Tibial nerve (tissue), 4 donors: ENCODE data around the gene PLA2G6. TPM values are rescaled to one million over a fixed set of nuclear protein-coding genes. Genes with fewer than 3 reads are reported as not detected.
A peak's percentile ranks its signal among the peaks of the same experiment; 100 is the strongest.

Experiments used
- DNase-seq, 2 donors: peaks; one replicate each; pipeline ENCODE4 v3.0.0-alpha.2; 2019; ENCODE audit warnings: low spot score in 2 of 2
- H3K27ac ChIP-seq, 4 donors: fragments of 200-600 bp; sonication (generic) in 3 of 4; one replicate each; pipeline ENCODE4 v1.5.1; 2017 to 2019; ENCODE audit warnings: mild to moderate bottlenecking in 1 of 4
- H3K27me3 ChIP-seq, 2 donors: fragments of 200-600 bp; sonication (generic) in 1 of 2; one replicate each; pipeline versions ENCODE4 v1.5.1 to v1.6.0; 2017 to 2019
- H3K36me3 ChIP-seq, 3 donors: fragments of 200-600 bp; sonication (generic); one replicate each; pipeline ENCODE4 v1.5.1; 2018 to 2019
- H3K4me1 ChIP-seq, 4 donors: fragments of 200-600 bp; sonication (generic) in 3 of 4; one replicate each; pipeline ENCODE4 v1.5.1; 2017 to 2019
- H3K4me3 ChIP-seq, 4 donors: fragments of 200-600 bp; sonication (generic) in 3 of 4; one replicate each; pipeline ENCODE4 v1.5.1; 2017 to 2019; ENCODE audit warnings: mild to moderate bottlenecking in 1 of 4, moderate library complexity in 1 of 4
- H3K9me3 ChIP-seq, 4 donors: fragments of 200-600 bp; sonication (generic) in 3 of 4; one replicate each; pipeline ENCODE4 v1.5.1; 2017 to 2019
- EP300 ChIP-seq, 2 donors: sonication (generic); formaldehyde crosslinking; IDR thresholded peaks; one replicate each; pipeline ENCODE4 v1.6.1; 2017; ENCODE audit warnings: antibody characterized with exemption in 2 of 2, mild to moderate bottlenecking in 1 of 2
- POLR2A ChIP-seq, 2 donors: fragments of 450-650 bp; IDR thresholded peaks; one replicate each; pipeline ENCODE4 v1.6.1; 2017; ENCODE audit warnings: antibody characterized with exemption in 2 of 2, mild to moderate bottlenecking in 2 of 2, moderate library complexity in 2 of 2
- WGBS, 2 donors: methylation state at CpG; one replicate each; pipeline ENCODE4 v1.1.5; 2018; 5-methylcytosine and 5-hydroxymethylcytosine counted together
- total RNA-seq, 4 donors: library from RNA; depleted of rRNA; stranded (reverse); fragments of >200 nt; gene quantifications; one replicate each; pipeline ENCODE4 v1.1.0, GENCODE V29; 2016
- TF ChIP-seq, protein P1 (sequence below), 5 experiments: fragments of 200-600 bp in 3 of 5; fragments of 450-650 bp in 2 of 5; sonication (generic) in 3 of 5; IDR thresholded peaks; one replicate each; pipeline ENCODE4 v1.5.1; 2016 to 2019; ENCODE audit warnings: antibody characterized with exemption in 5 of 5, mild to moderate bottlenecking in 3 of 5, moderate library complexity in 2 of 5

The PLA2G6 gene
- total RNA-seq, 4 donors from 2014 or later = 48.5 to 60.3 (median 55.1) TPM

DNA sequence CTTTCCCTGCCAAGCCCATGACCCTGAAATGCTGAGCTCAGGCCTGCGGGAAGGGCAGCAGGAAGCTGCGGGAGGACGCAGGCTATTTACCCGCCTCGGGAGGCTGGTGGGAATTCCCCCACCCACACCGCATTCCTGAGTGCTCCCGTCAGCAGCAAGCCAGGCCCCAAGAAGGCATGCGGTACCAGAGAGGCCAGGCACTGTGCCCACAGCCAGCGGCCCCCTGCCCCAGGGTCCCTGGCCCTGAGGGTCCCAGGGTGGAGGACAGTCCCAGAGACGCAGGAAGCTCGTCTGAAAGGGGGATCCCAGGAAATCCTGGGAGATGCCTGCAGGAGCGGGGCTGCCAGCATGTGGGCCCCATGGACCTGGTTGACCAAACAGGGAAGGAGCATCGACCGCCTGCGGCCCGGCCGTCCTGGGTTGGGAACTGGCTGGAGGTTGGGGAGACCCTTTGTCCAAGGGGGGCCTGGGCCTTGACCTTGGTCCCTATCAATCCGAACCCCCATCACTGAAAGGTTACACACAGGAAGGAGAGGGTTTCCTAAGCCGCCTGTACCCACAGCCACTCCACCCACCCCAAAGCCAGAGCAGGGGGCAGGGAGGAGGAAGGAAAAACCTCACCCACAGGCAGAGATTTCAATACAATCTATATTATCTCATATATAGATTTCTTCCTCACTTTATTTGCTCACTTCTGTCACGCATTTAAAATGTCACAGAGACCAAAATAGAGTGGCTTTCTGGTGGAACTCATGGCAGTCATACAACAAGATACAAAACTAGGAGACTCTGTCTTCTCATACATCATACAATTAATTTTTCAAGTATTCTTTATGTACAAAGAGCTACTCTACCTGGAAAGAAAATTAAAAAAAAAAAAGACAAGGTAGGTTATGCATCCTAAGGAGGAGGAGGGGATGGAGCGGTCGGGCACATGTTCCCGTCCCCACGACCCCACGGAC, 37.3 kb upstream of the PLA2G6 start:
- Histone ChIP-seq H3K4me1 (peaks cover 0 to 56% (median 35%) of the 10 kb centered on the region in 4 donors), H3K27ac (peak overlapping the region; percentile 87 to 99 (median 95)), H3K4me3 (no peak overlapping the region), H3K36me3 (peaks cover 0 to 46% (median 0%) of the 10 kb centered on the region in 3 donors), H3K9me3 (no peaks in the 10 kb centered on the region), H3K27me3 (no peaks in the 10 kb centered on the region)
- 28 to 45% methylated on average over 17 to 21 of the region's 25 CpGs for WGBS, 2 donors
- peak in 1 of 2 donors; percentile 53 for TF ChIP-seq POLR2A (IDR thresholded peaks at IDR 0.05)
- TF ChIP-seq, protein P1, sequence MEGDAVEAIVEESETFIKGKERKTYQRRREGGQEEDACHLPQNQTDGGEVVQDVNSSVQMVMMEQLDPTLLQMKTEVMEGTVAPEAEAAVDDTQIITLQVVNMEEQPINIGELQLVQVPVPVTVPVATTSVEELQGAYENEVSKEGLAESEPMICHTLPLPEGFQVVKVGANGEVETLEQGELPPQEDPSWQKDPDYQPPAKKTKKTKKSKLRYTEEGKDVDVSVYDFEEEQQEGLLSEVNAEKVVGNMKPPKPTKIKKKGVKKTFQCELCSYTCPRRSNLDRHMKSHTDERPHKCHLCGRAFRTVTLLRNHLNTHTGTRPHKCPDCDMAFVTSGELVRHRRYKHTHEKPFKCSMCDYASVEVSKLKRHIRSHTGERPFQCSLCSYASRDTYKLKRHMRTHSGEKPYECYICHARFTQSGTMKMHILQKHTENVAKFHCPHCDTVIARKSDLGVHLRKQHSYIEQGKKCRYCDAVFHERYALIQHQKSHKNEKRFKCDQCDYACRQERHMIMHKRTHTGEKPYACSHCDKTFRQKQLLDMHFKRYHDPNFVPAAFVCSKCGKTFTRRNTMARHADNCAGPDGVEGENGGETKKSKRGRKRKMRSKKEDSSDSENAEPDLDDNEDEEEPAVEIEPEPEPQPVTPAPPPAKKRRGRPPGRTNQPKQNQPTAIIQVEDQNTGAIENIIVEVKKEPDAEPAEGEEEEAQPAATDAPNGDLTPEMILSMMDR (IDR thresholded peaks at IDR 0.05) = peak in 1 of 5 experiments; percentile 21
- TF ChIP-seq EP300 (IDR thresholded peaks at IDR 0.05) = peak; percentile 95 to 97
- DNase-seq = peak in 1 of 2 donors; percentile 69

DNA sequence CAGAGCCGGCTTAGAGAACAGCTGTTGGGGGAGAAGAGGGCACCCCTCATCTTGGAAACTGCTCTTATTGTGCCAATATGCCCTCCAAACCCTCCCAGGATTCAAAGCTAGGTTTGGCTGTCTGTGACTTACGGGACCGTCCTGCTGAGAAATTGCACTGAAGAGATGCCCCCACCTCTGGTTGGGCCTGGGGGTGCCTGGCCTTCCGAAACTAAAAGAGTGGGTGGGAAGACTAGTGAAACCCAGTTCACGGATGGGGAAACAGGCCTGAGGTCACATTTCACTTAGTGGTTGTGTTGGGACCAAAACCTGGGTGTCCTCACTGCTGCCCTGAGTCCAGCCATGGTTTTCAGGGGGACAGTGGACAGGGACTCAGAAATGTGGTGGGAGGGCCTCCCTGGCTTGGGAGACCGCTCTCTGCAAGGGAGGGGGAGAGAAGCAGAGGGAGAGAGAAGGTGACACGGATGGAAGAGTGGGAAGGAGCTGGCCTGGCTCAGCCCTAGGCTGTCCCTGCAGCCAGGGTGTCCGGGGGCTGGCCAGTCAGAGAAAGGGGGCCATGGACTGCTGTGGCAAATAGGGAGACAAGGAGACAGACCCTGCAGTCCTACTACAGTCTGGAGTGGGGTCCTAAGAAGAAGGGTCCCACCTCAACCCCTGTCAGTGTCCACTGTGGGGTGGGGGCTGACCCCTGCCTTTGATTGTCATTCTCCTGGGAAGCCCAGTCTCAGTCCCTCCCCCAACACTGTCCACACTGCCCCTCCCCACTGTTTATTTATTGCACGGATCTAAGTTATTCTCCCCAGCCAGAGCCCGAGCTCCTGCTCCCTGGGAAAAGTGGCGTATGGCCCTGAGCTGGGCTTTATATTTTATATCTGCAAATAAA, 33.8 kb upstream of the PLA2G6 start:
- TF ChIP-seq POLR2A (IDR thresholded peaks at IDR 0.05) (no peak), EP300 (IDR thresholded peaks at IDR 0.05) (peak in 1 of 2 donors; percentile 1)
- TF ChIP-seq, protein P1 (IDR thresholded peaks at IDR 0.05) = no peak
- Histone ChIP-seq H3K4me1 (peaks cover 0 to 57% (median 38%) of the 10 kb centered on the region in 4 donors), H3K27me3 (no peaks in the 10 kb centered on the region), H3K27ac (peak overlapping the region; percentile 47 to 73 (median 60)), H3K36me3 (peaks cover 0 to 13% (median 0%) of the 10 kb centered on the region in 3 donors), H3K9me3 (no peaks in the 10 kb centered on the region), H3K4me3 (no peak overlapping the region)
- DNase-seq = no peak
- WGBS, 2 donors = 71 to 80% methylated on average over 11 of the region's 11 CpGs

DNA sequence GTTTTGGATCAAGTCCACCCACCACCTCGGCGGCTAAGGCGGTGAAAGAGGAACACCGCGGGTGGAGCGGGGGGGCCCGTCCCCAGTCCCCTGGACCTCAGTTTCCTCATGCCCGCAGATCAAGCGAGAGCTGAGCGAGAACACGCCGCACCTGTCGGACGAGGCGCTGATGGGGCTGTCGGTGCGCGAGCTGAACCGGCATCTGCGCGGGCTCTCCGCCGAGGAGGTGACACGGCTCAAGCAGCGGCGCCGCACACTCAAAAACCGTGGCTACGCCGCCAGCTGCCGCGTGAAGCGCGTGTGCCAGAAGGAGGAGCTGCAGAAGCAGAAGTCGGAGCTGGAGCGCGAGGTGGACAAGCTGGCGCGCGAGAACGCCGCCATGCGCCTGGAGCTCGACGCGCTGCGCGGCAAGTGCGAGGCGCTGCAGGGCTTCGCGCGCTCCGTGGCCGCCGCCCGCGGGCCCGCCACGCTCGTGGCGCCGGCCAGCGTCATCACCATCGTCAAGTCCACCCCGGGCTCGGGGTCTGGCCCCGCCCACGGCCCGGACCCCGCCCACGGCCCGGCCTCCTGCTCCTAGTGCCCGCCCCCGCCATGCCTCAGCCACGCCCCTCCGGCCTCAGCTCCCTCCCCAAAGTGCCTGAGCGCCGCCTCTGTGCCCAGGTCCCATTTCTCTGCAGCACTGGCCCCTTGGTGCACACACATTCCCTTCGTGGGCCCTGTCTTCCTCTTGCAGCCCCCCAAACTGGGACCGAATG, 32.8 kb upstream of the PLA2G6 start:
- TF ChIP-seq, protein P1 (IDR thresholded peaks at IDR 0.05) = peak in 4 of 5 experiments; percentile 11 to 63 (median 34)
- peak in 1 of 2 donors; percentile 51 for TF ChIP-seq POLR2A (IDR thresholded peaks at IDR 0.05)
- TF ChIP-seq EP300 (IDR thresholded peaks at IDR 0.05) = peak in 1 of 2 donors; percentile 56
- H3K4me3 ChIP-seq = peak overlapping the region in 3 of 4 donors; percentile 2 to 39 (median 8)
- H3K4me1 ChIP-seq = peaks cover 0 to 53% (median 28%) of the 10 kb centered on the region in 4 donors
- no peaks in the 10 kb centered on the region for H3K27me3 ChIP-seq
- 24 to 26% methylated on average over 24 to 69 of the region's 81 CpGs for WGBS, 2 donors
- DNase-seq = peak in 1 of 2 donors; percentile 57
- H3K36me3 ChIP-seq = peaks cover 0 to 13% (median 0%) of the 10 kb centered on the region in 3 donors
- no peaks in the 10 kb centered on the region for H3K9me3 ChIP-seq
- peak overlapping the region; percentile 47 to 73 (median 60) for H3K27ac ChIP-seq

DNA sequence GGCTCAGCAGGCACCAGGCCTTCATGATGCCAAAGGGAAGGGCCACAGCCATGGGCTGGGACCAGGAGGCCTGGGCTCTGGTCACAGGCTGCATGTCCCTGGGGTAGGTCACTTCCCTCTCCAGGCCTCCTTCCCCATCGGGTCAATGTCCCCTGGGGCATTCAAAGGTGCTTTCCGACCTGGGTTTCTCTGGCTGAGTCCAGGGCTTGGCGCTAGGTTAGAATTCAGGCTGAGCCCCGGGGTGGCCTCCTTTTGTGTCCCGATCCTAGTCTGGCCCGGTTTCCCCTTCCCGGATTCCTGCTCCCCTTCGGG, 32.3 kb upstream of the PLA2G6 start:
- DNase-seq = no peak
- 31 to 36% methylated on average over 8 of the region's 8 CpGs for WGBS, 2 donors
- TF ChIP-seq, protein P1 (IDR thresholded peaks at IDR 0.05) = no peak
- no peak for TF ChIP-seq POLR2A (IDR thresholded peaks at IDR 0.05)
- TF ChIP-seq EP300 (IDR thresholded peaks at IDR 0.05) = no peak
- Histone ChIP-seq H3K4me3 (peak overlapping the region in 2 of 4 donors; percentile 2 to 39), H3K27ac (peak overlapping the region; percentile 40 to 73 (median 60)), H3K4me1 (peaks cover 0 to 48% (median 24%) of the 10 kb centered on the region in 4 donors), H3K27me3 (no peaks in the 10 kb centered on the region), H3K9me3 (no peaks in the 10 kb centered on the region), H3K36me3 (peaks cover 0 to 13% (median 0%) of the 10 kb centered on the region in 3 donors)
